ENCODE data around the gene NFATC2.

The NFATC2 gene

DNA sequence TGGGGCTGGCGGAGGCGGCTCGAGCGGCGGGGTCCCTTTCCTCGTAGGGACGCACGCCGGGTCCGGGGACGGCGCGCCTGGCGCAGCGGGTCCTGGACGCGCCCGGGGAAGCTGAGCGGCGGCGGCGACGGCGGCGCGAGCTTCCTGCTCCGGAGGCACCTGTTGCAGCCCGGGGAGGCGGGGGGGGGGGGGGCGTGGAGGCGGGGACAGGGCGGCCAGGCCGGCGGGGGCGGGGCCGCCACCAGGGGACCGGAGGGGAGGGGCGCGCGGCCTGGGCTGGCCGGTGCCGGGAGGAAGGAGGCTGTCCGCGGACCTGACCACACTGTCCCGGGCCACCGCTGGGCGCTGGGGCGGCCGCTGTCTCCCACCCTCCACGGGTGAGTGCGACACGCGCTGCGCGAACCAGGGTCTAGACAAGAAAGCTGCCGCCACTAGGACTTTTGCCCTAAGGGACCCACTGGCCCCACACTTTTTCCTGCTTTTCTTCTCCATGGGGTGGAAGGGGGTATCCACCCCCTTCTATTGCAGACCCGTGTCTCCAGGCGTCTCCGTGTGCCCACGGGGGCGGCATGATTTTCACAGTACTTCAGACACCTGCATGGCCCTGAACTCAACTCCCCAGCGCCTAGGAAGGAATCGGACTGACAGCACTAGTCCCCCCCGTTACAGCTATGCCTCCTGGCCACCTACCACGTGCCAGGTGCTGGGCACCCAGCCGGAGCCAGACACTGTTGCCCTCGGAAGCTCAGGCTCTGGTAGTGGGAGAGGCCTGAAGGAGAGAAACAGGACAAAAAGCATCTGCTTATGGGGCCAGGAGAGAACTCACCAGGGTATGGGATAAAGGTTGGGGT lies at the start of gene NFATC2:
Gene NFATC2 (minus strand): TSS at position 149 of the 851 bp plus-strand sequence. CDS start 220 bp downstream, outside the sequence.
- DNase-seq (ENCODE audit: low spot score): peak; percentile 92
- TF ChIP-seq, protein P1, sequence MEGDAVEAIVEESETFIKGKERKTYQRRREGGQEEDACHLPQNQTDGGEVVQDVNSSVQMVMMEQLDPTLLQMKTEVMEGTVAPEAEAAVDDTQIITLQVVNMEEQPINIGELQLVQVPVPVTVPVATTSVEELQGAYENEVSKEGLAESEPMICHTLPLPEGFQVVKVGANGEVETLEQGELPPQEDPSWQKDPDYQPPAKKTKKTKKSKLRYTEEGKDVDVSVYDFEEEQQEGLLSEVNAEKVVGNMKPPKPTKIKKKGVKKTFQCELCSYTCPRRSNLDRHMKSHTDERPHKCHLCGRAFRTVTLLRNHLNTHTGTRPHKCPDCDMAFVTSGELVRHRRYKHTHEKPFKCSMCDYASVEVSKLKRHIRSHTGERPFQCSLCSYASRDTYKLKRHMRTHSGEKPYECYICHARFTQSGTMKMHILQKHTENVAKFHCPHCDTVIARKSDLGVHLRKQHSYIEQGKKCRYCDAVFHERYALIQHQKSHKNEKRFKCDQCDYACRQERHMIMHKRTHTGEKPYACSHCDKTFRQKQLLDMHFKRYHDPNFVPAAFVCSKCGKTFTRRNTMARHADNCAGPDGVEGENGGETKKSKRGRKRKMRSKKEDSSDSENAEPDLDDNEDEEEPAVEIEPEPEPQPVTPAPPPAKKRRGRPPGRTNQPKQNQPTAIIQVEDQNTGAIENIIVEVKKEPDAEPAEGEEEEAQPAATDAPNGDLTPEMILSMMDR (IDR thresholded peaks at IDR 0.05; ENCODE audit: borderline replicate concordance, control extremely low read depth, extremely low read depth, insufficient read depth, missing control alignments): no peak
- in situ Hi-C loops (cut with MboI; ENCODE audit: low sequenced_read_pairs, unreplicated experiment): no loop called here

GRCh38 chr20:51591871-51592270 lies 49.4 kb upstream of the NFATC2 start:
- in situ Hi-C loops (cut with MboI; ENCODE audit: low sequenced_read_pairs, unreplicated experiment): loop anchor here (10.0 kb wide), 1 partner anchor 217 kb away; no protein-coding TSS in a partner anchor
- TF ChIP-seq, protein P1 (IDR thresholded peaks at IDR 0.05; ENCODE audit: borderline replicate concordance, control extremely low read depth, extremely low read depth, insufficient read depth, missing control alignments): no peak
- DNase-seq (ENCODE audit: low spot score): no peak

DNA sequence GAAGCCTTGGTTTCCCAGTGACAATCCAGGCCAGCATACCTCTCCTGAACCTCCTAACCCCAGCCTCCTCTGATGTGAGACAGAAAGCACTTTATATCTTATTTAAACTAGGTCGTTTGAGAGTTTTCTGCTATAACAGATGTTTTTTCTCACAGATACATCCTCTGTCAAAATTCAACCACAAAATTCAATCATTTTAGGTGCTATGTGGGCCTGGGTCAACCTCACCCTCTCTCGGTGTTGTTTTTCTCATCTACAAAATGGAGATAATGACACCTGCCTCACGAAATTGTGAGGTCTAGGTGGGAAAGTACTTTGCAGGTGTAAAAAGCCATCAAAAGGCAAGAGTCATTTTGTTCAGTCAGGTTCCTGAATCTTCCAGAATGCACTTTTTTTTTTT lies 46.2 kb upstream of the NFATC2 start:
- DNase-seq (ENCODE audit: low spot score): no peak
- in situ Hi-C loops (cut with MboI; ENCODE audit: low sequenced_read_pairs, unreplicated experiment): no loop called here
- TF ChIP-seq, protein P1 (IDR thresholded peaks at IDR 0.05; ENCODE audit: borderline replicate concordance, control extremely low read depth, extremely low read depth, insufficient read depth, missing control alignments): no peak

- no peak for DNase-seq (ENCODE audit: low spot score)
- TF ChIP-seq, protein P1 (IDR thresholded peaks at IDR 0.05; ENCODE audit: borderline replicate concordance, control extremely low read depth, extremely low read depth, insufficient read depth, missing control alignments): no peak
- in situ Hi-C loops (cut with MboI; ENCODE audit: low sequenced_read_pairs, unreplicated experiment): no loop called here
Observed at GRCh38 chr20:51587145-51587544, 44.6 kb upstream of the NFATC2 start.

- DNase-seq (ENCODE audit: low spot score): no peak
- TF ChIP-seq, protein P1 (IDR thresholded peaks at IDR 0.05; ENCODE audit: borderline replicate concordance, control extremely low read depth, extremely low read depth, insufficient read depth, missing control alignments): no peak
- in situ Hi-C loops (cut with MboI; ENCODE audit: low sequenced_read_pairs, unreplicated experiment): no loop called here
Observed at GRCh38 chr20:51586005-51586440, 43.5 kb upstream of the NFATC2 start.

- in situ Hi-C loops (cut with MboI; ENCODE audit: low sequenced_read_pairs, unreplicated experiment): no loop called here
- no peak for DNase-seq (ENCODE audit: low spot score)
- TF ChIP-seq, protein P1 (IDR thresholded peaks at IDR 0.05; ENCODE audit: borderline replicate concordance, control extremely low read depth, extremely low read depth, insufficient read depth, missing control alignments): no peak
Observed at GRCh38 chr20:51585148-51585547, 42.6 kb upstream of the NFATC2 start.
